Measurements from ENCODE around the gene TAOK1. TPM values are rescaled to one million over a fixed set of nuclear protein-coding genes. Genes with fewer than 3 reads are reported as not detected.

The TAOK1 gene
- total RNA-seq, 4 donors from 2014 or later: 24.6 to 102 (median 64.9) TPM

DNA sequence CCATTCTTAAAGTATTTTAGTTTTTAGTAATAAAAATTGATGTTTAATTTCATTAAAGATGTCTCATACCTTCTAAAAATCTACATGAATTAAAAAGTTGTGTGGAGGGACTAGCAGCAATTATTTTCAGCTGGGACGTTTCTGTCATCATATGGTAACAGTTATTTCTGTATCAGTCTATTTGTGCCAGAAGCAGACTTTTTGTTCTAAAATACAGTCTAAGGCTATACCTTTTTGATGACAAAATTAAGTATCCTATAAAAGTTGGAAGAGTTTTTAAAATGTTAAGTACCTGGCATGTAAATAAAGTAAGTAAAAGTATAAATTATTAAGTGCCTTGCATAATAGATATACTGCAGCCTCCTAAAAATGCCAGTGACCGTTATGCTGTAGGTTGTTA is 5.9 kb downstream of the TAOK1 start:
- H3K4me3 ChIP-seq: no peak overlapping the region
- intact Hi-C loops (cut with DNase I; ENCODE audit: low total_unique reads): no loop called here
- no peak for DNase-seq
- H3K9me3 ChIP-seq: no peaks in the 10 kb centered on the region
- no peaks in the 10 kb centered on the region for H3K27me3 ChIP-seq
- H3K4me1 ChIP-seq: peaks cover 0 to 9% of the 10 kb centered on the region in 2 donors
- no peak overlapping the region for H3K27ac ChIP-seq
- TF ChIP-seq POLR2A (IDR thresholded peaks at IDR 0.05): no peak
- TF ChIP-seq, protein P1, sequence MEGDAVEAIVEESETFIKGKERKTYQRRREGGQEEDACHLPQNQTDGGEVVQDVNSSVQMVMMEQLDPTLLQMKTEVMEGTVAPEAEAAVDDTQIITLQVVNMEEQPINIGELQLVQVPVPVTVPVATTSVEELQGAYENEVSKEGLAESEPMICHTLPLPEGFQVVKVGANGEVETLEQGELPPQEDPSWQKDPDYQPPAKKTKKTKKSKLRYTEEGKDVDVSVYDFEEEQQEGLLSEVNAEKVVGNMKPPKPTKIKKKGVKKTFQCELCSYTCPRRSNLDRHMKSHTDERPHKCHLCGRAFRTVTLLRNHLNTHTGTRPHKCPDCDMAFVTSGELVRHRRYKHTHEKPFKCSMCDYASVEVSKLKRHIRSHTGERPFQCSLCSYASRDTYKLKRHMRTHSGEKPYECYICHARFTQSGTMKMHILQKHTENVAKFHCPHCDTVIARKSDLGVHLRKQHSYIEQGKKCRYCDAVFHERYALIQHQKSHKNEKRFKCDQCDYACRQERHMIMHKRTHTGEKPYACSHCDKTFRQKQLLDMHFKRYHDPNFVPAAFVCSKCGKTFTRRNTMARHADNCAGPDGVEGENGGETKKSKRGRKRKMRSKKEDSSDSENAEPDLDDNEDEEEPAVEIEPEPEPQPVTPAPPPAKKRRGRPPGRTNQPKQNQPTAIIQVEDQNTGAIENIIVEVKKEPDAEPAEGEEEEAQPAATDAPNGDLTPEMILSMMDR (IDR thresholded peaks at IDR 0.05): no peak
- no peaks in the 10 kb centered on the region for H3K36me3 ChIP-seq

- intact Hi-C loops (cut with DNase I; ENCODE audit: low total_unique reads): no loop called here
- H3K4me3 ChIP-seq: no peak overlapping the region
- no peaks in the 10 kb centered on the region for H3K27me3 ChIP-seq
- no peak for DNase-seq
- no peaks in the 10 kb centered on the region for H3K36me3 ChIP-seq
- no peak overlapping the region for H3K27ac ChIP-seq
- H3K4me1 ChIP-seq: no peaks in the 10 kb centered on the region
- TF ChIP-seq, protein P1 (IDR thresholded peaks at IDR 0.05): no peak
- no peak for TF ChIP-seq POLR2A (IDR thresholded peaks at IDR 0.05)
- H3K9me3 ChIP-seq: no peaks in the 10 kb centered on the region
These were observed 9.5 kb downstream of the TAOK1 start for GRCh38 chr17:29399634-29400033.

DNA sequence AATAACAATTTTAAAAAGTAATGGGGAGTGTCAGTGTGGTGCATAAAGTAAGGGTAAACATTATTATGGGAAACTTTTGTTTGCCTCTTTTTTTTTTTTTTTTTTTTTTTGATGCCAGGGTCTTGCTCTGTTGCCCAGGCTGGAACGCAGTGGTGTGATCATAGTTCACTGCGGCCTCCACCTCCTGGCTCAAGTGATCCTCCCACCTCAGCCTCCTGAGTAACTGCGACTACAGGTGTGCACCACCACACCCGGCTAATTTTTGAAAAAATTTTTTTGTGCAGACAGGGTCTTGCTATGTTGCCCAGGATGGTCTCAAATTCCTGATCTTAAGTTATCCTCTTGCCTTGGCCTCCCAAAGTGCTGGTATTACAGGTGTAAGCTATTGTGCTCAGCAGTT is 10.7 kb downstream of the TAOK1 start:
- no peak for DNase-seq
- Histone ChIP-seq H3K36me3 (no peaks in the 10 kb centered on the region), H3K4me1 (no peaks in the 10 kb centered on the region), H3K4me3 (no peak overlapping the region), H3K9me3 (no peaks in the 10 kb centered on the region), H3K27me3 (no peaks in the 10 kb centered on the region), H3K27ac (no peak overlapping the region)
- intact Hi-C loops (cut with DNase I; ENCODE audit: low total_unique reads): no loop called here
- TF ChIP-seq, protein P1 (IDR thresholded peaks at IDR 0.05): no peak
- TF ChIP-seq POLR2A (IDR thresholded peaks at IDR 0.05): no peak

GRCh38 chr17:29401258-29401657 is 11.1 kb downstream of the TAOK1 start:
- H3K4me1 ChIP-seq: no peaks in the 10 kb centered on the region
- no peak overlapping the region for H3K4me3 ChIP-seq
- H3K36me3 ChIP-seq: no peaks in the 10 kb centered on the region
- H3K27me3 ChIP-seq: no peaks in the 10 kb centered on the region
- TF ChIP-seq, protein P1 (IDR thresholded peaks at IDR 0.05): no peak
- no peak for TF ChIP-seq POLR2A (IDR thresholded peaks at IDR 0.05)
- no peak overlapping the region for H3K27ac ChIP-seq
- intact Hi-C loops (cut with DNase I; ENCODE audit: low total_unique reads): no loop called here
- no peak for DNase-seq
- H3K9me3 ChIP-seq: no peaks in the 10 kb centered on the region

DNA sequence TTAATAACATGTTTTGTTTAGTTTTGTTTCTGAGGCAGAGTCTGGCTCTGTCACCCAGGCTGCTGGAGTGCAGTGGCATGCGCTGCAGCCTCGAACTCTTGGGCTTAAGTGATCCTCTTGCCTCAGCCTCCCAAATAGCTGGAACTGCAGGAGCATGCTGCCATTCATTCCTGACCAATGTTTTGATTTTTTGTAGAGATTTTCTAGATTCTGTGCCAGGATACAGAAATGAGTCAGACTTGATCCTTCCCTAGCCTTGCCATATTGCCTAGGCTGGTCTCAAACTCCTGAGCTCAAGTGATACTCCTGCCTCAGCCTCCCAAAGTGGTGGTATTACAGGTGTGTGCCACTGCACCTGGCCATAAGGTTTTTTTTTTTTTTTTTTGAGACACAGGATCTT is 17.7 kb downstream of the TAOK1 start:
- no peaks in the 10 kb centered on the region for H3K4me1 ChIP-seq
- H3K27ac ChIP-seq: no peak overlapping the region
- intact Hi-C loops (cut with DNase I; ENCODE audit: low total_unique reads): no loop called here
- TF ChIP-seq POLR2A (IDR thresholded peaks at IDR 0.05): no peak
- no peaks in the 10 kb centered on the region for H3K9me3 ChIP-seq
- no peak for DNase-seq
- no peaks in the 10 kb centered on the region for H3K27me3 ChIP-seq
- no peak overlapping the region for H3K4me3 ChIP-seq
- no peaks in the 10 kb centered on the region for H3K36me3 ChIP-seq

DNA sequence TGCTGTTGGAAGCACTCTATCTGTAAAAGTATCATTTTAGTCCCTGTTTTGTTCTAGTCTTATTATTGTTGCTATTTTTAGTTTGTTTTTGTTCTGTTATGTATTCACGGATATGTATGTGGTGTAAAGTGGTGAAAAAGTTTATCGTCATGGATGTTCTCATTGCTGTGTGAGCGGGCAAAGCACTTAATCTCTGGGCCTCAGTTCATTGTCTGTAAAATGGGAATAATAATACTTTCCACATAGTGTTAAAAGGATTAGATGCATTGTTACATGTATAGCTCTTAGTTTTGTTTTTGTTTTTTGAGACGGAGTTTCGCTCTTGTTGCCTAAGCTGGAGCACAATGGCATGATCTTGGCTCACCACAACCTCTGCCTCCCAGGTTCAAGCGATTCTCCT is 19.8 kb downstream of the TAOK1 start:
- Histone ChIP-seq H3K27me3 (no peaks in the 10 kb centered on the region), H3K4me3 (no peak overlapping the region), H3K4me1 (no peaks in the 10 kb centered on the region), H3K27ac (no peak overlapping the region), H3K9me3 (no peaks in the 10 kb centered on the region), H3K36me3 (no peaks in the 10 kb centered on the region)
- intact Hi-C loops (cut with DNase I; ENCODE audit: low total_unique reads): loop anchor here (10.0 kb wide), 1 partner anchor 415 kb away; no protein-coding TSS in a partner anchor
- DNase-seq: no peak
- no peak for TF ChIP-seq POLR2A (IDR thresholded peaks at IDR 0.05)
- TF ChIP-seq, protein P1 (IDR thresholded peaks at IDR 0.05): no peak

Data from uterus (tissue), 4 donors.